HepG2 (cell line): ENCODE results near the gene PBX4.

ENCODE experiments used
- CTCF ChIP-seq: sonication (generic); formaldehyde crosslinking; IDR thresholded peaks from 2 replicates; pipeline ENCODE4 v1.5.0; 2020; ENCODE audit warnings: mild to moderate bottlenecking, missing genetic modification reagents, moderate library complexity
- KAT8 ChIP-seq: IDR thresholded peaks from 2 replicates; pipeline ENCODE4 v1.6.1; 2016; ENCODE audit warnings: missing genetic modification reagents, missing compliant biosample characterization
- PRPF4 ChIP-seq: fragments of 200-400 bp; formaldehyde crosslinking; IDR thresholded peaks from 2 replicates; pipeline ENCODE4 v1.6.1; 2016; ENCODE audit warnings: low read length, low read depth; ENCODE audit not compliant: poor library complexity, severe bottlenecking
- TOPORS ChIP-seq: sonication (generic); formaldehyde crosslinking; IDR thresholded peaks from 2 replicates; pipeline ENCODE4 v1.8.0; 2023; ENCODE audit warnings: mild to moderate bottlenecking, missing genetic modification reagents
- USF2 ChIP-seq, 2 experiments: sonication (generic) in 1 of 2; formaldehyde crosslinking in 1 of 2; IDR thresholded peaks; 2 replicates each; pipeline versions ENCODE4 v1.5.1 to v1.6.1; 2011 to 2020; ENCODE audit warnings: borderline replicate concordance in 1 of 2, low read depth in 1 of 2, low read length in 1 of 2, mild to moderate bottlenecking in 1 of 2, missing genetic modification reagents in 1 of 2, moderate library complexity in 1 of 2
- ZNF235 ChIP-seq: sonication (generic); formaldehyde crosslinking; IDR thresholded peaks from 2 replicates; pipeline ENCODE4 v1.8.1; 2023; ENCODE audit warnings: mild to moderate bottlenecking, missing genetic modification reagents, borderline replicate concordance
- ZNF580 ChIP-seq: IDR thresholded peaks from 2 replicates; pipeline ENCODE4 v1.6.1; 2016; ENCODE audit warnings: low read depth, borderline replicate concordance

GRCh38 chr19:19526581-19527370, 91.7 kb downstream of the PBX4 start:
- TF ChIP-seq CTCF (CRISPR knock-in tag) (no peak), USF2 (IDR thresholded peaks at IDR 0.05; ENCODE audit: low read depth, low read length) (no peak), USF2 (CRISPR knock-in tag; IDR thresholded peaks at IDR 0.05; ENCODE audit: borderline replicate concordance) (no peak), TOPORS (CRISPR knock-in tag) (no peak), ZNF235 (CRISPR knock-in tag) (no peak), ZNF580 (CRISPR knock-in tag) (no peak), PRPF4 (no peak), KAT8 (CRISPR knock-in tag) (no peak)
